IMR-90 (cell line): Measurements from ENCODE around the gene ERH. TPM values are rescaled to one million over a fixed set of nuclear protein-coding genes. Genes with fewer than 3 reads are reported as not detected.

Experiments used
- ATAC-seq: fragments of 200-7000 bp; cut with Tn5 transposase; 2 replicates; pipeline ENCODE4 v1.9.1; 2020; ENCODE audit warnings: low read depth, mild to moderate bottlenecking, moderate library complexity
- BruUV-seq: library from RNA; stranded (reverse); fragments of 400-500 nt; replicated peaks from 2 replicates; lab custom pipeline; 2021; lab: Mats Ljungman, UMichigan
- CTCF ChIA-PET: fragments of 300-600 bp; formaldehyde crosslinking; extraction: SDS; loops from one replicate; lab custom pipeline; 2021; ENCODE audit warnings: antibody characterized with exemption; lab: Yijun Ruan, JAX
- POLR2A ChIA-PET: fragments of 300-600 bp; sonication (Branson Sonifier 250); formaldehyde crosslinking; loops from one replicate; lab custom pipeline; 2022; ENCODE audit warnings: antibody characterized with exemption; ENCODE audit not compliant: unreplicated experiment; lab: Charles Lee
- DNase-seq: peaks from one replicate; pipeline ENCODE4 v3.0.0; 2013
- H2AFZ ChIP-seq: replicated peaks from 2 replicates; pipeline ENCODE3; 2013; ENCODE audit warnings: low read length, mild to moderate bottlenecking; ENCODE audit not compliant: poor library complexity
- H2AK5ac ChIP-seq: 2 replicates; pipeline ENCODE4 v1.6.1; 2013; ENCODE audit warnings: low read depth, low read length, inconsistent platforms
- H2AK9ac ChIP-seq: replicated peaks from 2 replicates; pipeline ENCODE3; 2013; ENCODE audit warnings: mild to moderate bottlenecking, low read depth, low read length, moderate library complexity; ENCODE audit not compliant: poor library complexity
- H2BK120ac ChIP-seq: 2 replicates; pipeline ENCODE4 v1.6.1; 2013; ENCODE audit warnings: low read depth, low read length, inconsistent platforms
- H2BK15ac ChIP-seq: 3 replicates; pipeline ENCODE4 v1.6.1; 2013; ENCODE audit warnings: low read depth, low read length, inconsistent platforms
- H2BK20ac ChIP-seq: 2 replicates; pipeline ENCODE4 v1.6.1; 2013; ENCODE audit warnings: low read depth, mild to moderate bottlenecking, inconsistent platforms, low read length, moderate library complexity
- H2BK5ac ChIP-seq: 2 replicates; pipeline ENCODE4 v1.6.1; 2013; ENCODE audit warnings: mild to moderate bottlenecking, low read depth, low read length, inconsistent platforms; ENCODE audit not compliant: poor library complexity, severe bottlenecking
- H3K14ac ChIP-seq: replicated peaks from 2 replicates; pipeline ENCODE4 v1.6.1; 2013; ENCODE audit warnings: low read depth, low read length, inconsistent platforms
- H3K18ac ChIP-seq: 2 replicates; pipeline ENCODE4 v1.6.1; 2013; ENCODE audit warnings: low read depth, low read length, control low read depth
- H3K23ac ChIP-seq: 2 replicates; pipeline ENCODE4 v1.6.1; 2013; ENCODE audit warnings: low read depth, low read length, inconsistent platforms
- H3K27ac ChIP-seq: 2 replicates; pipeline ENCODE4 v1.5.1; 2013; ENCODE audit warnings: mild to moderate bottlenecking, control low read depth, low read length; ENCODE audit not compliant: insufficient read depth
- H3K27me3 ChIP-seq: 2 replicates; pipeline ENCODE4 v1.6.1; 2013; ENCODE audit warnings: low read length; ENCODE audit not compliant: control insufficient read depth, insufficient read depth
- H3K36me3 ChIP-seq: 2 replicates; pipeline ENCODE4 v1.6.1; 2013; ENCODE audit warnings: low read length, mixed read lengths; ENCODE audit not compliant: control insufficient read depth, insufficient read depth
- H3K4ac ChIP-seq: 2 replicates; pipeline ENCODE4 v1.6.1; 2013; ENCODE audit warnings: low read depth, low read length, inconsistent platforms
- H3K4me1 ChIP-seq: 2 replicates; pipeline ENCODE4 v1.6.1; 2013; ENCODE audit warnings: low read length, mixed read lengths; ENCODE audit not compliant: control insufficient read depth, insufficient read depth
- H3K4me2 ChIP-seq: 2 replicates; pipeline ENCODE4 v1.6.1; 2013; ENCODE audit warnings: low read depth, mild to moderate bottlenecking, control low read depth, low read length, moderate library complexity
- H3K4me3 ChIP-seq: 2 replicates; pipeline ENCODE4 v1.5.1; 2013; ENCODE audit warnings: low read depth, mild to moderate bottlenecking, control low read depth, low read length, moderate library complexity; ENCODE audit not compliant: insufficient read depth
- H3K56ac ChIP-seq: 2 replicates; pipeline ENCODE4 v1.6.1; 2013; ENCODE audit warnings: low read length, inconsistent platforms; ENCODE audit not compliant: insufficient read depth; ENCODE audit errors: extremely low read depth
- H3K79me1 ChIP-seq, 2 experiments: 2 replicates each; pipeline ENCODE4 v1.6.1; 2013; ENCODE audit warnings: low read length in 2 of 2, inconsistent platforms in 1 of 2, low read depth in 1 of 2
- H3K9ac ChIP-seq: 2 replicates; pipeline ENCODE4 v1.6.1; 2013; ENCODE audit warnings: low read depth, low read length, control low read depth
- H3K9me1 ChIP-seq: 2 replicates; pipeline ENCODE4 v1.6.1; 2013; ENCODE audit warnings: low read length, inconsistent platforms; ENCODE audit not compliant: insufficient read depth
- H3K9me3 ChIP-seq: 2 replicates; pipeline ENCODE4 v1.6.1; 2013; ENCODE audit warnings: low read length; ENCODE audit not compliant: control insufficient read depth, insufficient read depth
- H4K20me1 ChIP-seq: 2 replicates; pipeline ENCODE4 v1.6.1; 2013; ENCODE audit warnings: low read length, inconsistent platforms; ENCODE audit not compliant: insufficient read depth
- H4K5ac ChIP-seq: 2 replicates; pipeline ENCODE4 v1.6.1; 2013; ENCODE audit warnings: mild to moderate bottlenecking, low read depth, low read length, control low read depth
- H4K8ac ChIP-seq, 2 experiments: 2 replicates each; pipeline ENCODE4 v1.6.1; 2013; ENCODE audit warnings: low read depth in 2 of 2, low read length in 2 of 2, control low read depth in 1 of 2, inconsistent platforms in 1 of 2
- H4K91ac ChIP-seq: 2 replicates; pipeline ENCODE4 v1.6.1; 2013; ENCODE audit warnings: low read depth, low read length, inconsistent platforms; ENCODE audit not compliant: insufficient read depth
- CHD1 ChIP-seq: IDR thresholded peaks from 2 replicates; pipeline ENCODE4 v1.6.1; 2012; ENCODE audit warnings: low read depth, low read length, improper control_type of control experiment
- CTCF ChIP-seq: conservative IDR thresholded peaks from 2 replicates; pipeline ENCODE4 v1.5.1; 2012; ENCODE audit warnings: mild to moderate bottlenecking, low read depth, low read length, improper control_type of control experiment
- NFE2L2 ChIP-seq: fragments of 150-350 bp; IDR thresholded peaks from 2 replicates; pipeline ENCODE4 v1.6.1; 2016; ENCODE audit warnings: low read depth, mild to moderate bottlenecking, low read length
- RAD21 ChIP-seq: IDR thresholded peaks from 2 replicates; pipeline ENCODE4 v1.6.1; 2012; ENCODE audit warnings: low read length, improper control_type of control experiment
- RFX5 ChIP-seq: IDR thresholded peaks from 2 replicates; pipeline ENCODE4 v1.8.0; 2012; ENCODE audit warnings: low read depth, mild to moderate bottlenecking, low read length, moderate library complexity
- WGBS, 2 experiments: methylation state at CpG; one replicate each; pipeline versions ENCODE4 v1.1.5 to v1.1.7; 2013; ENCODE audit warnings: missing lambda C conversion rate in 2 of 2; ENCODE audit not compliant: insufficient read length in 1 of 2; ENCODE audit errors: extremely low coverage in 2 of 2; 5-methylcytosine and 5-hydroxymethylcytosine counted together
- dilution Hi-C: fragments of 300-500 bp; cut with HindIII; formaldehyde crosslinking; loops from one replicate; pipeline ENCODE4 v1.14.3; 2018; ENCODE audit warnings: low sequenced_read_pairs; ENCODE audit not compliant: unreplicated experiment
- in situ Hi-C: fragments of 300-500 bp; cut with MboI; formaldehyde crosslinking; loops from 3 replicates; pipeline ENCODE4 v1.14.3; 2019; ENCODE audit warnings: low sequenced_read_pairs, inconsistent platforms, mixed read lengths
- intact Hi-C: fragments of 100-400 bp; cut with micrococcal nuclease; formaldehyde crosslinking; loops from 2 replicates; pipeline ENCODE4 v1.10.0; 2022
- polyA plus RNA-seq, 3 experiments: library from polyadenylated mRNA; depleted of rRNA; stranded (reverse); fragments of >200 nt; gene quantifications; 2 replicates each; pipeline ENCODE4 v1.2.3, GENCODE V29; 2012; ENCODE audit warnings: low replicate concordance in 1 of 3
- total RNA-seq: library from RNA; depleted of rRNA; stranded (reverse); fragments of >200 nt; gene quantifications from 2 replicates; pipeline ENCODE4 v1.2.3, GENCODE V29; 2012

The ERH gene
- total and polyA plus RNA-seq, 2 of the 4 experiments (the other 2 are of a cell fraction): 64.2 to 150 TPM

- no peak for ATAC-seq
- CTCF ChIA-PET: no interaction called here
Observed at GRCh38 chr14:69351911-69352310, 46.2 kb downstream of the ERH start.

More at GRCh38 chr14:69351911-69352310, 46.2 kb downstream of the ERH start:
- H4K20me1 ChIP-seq: no peaks in the 10 kb centered on the region
- intact Hi-C loops: no loop called here
- H4K5ac ChIP-seq: no peak overlapping the region
- no peak overlapping the region for H4K8ac ChIP-seq
- no peaks in the 10 kb centered on the region for H3K79me1 ChIP-seq
- H3K23ac ChIP-seq: no peak overlapping the region
- dilution Hi-C loops: no loop called here
- no TSS peak for BruUV-seq
- no peaks in the 10 kb centered on the region for H3K36me3 ChIP-seq
- no peak overlapping the region for H2BK120ac ChIP-seq
- peaks cover 5% of the 10 kb centered on the region for H3K4me1 ChIP-seq
- no peak overlapping the region for H3K18ac ChIP-seq
- no peak overlapping the region for H3K9ac ChIP-seq
- no peak overlapping the region for H2BK15ac ChIP-seq
- no peak overlapping the region for H2AK5ac ChIP-seq
- H3K9me3 ChIP-seq: no peaks in the 10 kb centered on the region
- no peak overlapping the region for H3K27ac ChIP-seq
- H3K4me3 ChIP-seq: no peak overlapping the region
- H2AK9ac ChIP-seq: no peak overlapping the region
- no peak overlapping the region for H2BK20ac ChIP-seq
- H3K27me3 ChIP-seq: peaks cover 26% of the 10 kb centered on the region
- H2AFZ ChIP-seq: no peak overlapping the region
- H3K4ac ChIP-seq: no peak overlapping the region
- H3K9me1 ChIP-seq: no peaks in the 10 kb centered on the region
- no peak overlapping the region for H3K56ac ChIP-seq
- TF ChIP-seq RFX5 (no peak), NFE2L2 (no peak), CTCF (no peak), RAD21 (no peak), CHD1 (no peak)
- H4K91ac ChIP-seq: no peak overlapping the region
- H3K14ac ChIP-seq: no peak overlapping the region
- H2BK5ac ChIP-seq: no peak overlapping the region
- in situ Hi-C loops: no loop called here
- POLR2A ChIA-PET: no interaction called here
- WGBS, 2 experiments: no CpG with 5 or more reads among the region's 5 CpGs
- DNase-seq: no peak
- H3K4me2 ChIP-seq: no peak overlapping the region
